SU-DHL-6 (cell line): Measurements from ENCODE around the gene CALCOCO2.

Source experiments
- EZH2phosphoT487 ChIP-seq: fragments of 200-600 bp; sonication (generic), shearing (Covaris generic); conservative IDR thresholded peaks from 2 replicates; pipeline ENCODE4 v1.6.1; 2018; ENCODE audit warnings: mild to moderate bottlenecking, antibody characterized with exemption, low read length, moderate library complexity, mixed read lengths
- TF ChIP-seq, protein P1 (sequence below): fragments of 200-600 bp; sonication (generic); IDR thresholded peaks from one replicate; pipeline ENCODE4 v1.5.1; 2017; ENCODE audit warnings: antibody characterized with exemption, mild to moderate bottlenecking, low read length, moderate library complexity; ENCODE audit not compliant: insufficient read depth, poor library complexity, severe bottlenecking

DNA sequence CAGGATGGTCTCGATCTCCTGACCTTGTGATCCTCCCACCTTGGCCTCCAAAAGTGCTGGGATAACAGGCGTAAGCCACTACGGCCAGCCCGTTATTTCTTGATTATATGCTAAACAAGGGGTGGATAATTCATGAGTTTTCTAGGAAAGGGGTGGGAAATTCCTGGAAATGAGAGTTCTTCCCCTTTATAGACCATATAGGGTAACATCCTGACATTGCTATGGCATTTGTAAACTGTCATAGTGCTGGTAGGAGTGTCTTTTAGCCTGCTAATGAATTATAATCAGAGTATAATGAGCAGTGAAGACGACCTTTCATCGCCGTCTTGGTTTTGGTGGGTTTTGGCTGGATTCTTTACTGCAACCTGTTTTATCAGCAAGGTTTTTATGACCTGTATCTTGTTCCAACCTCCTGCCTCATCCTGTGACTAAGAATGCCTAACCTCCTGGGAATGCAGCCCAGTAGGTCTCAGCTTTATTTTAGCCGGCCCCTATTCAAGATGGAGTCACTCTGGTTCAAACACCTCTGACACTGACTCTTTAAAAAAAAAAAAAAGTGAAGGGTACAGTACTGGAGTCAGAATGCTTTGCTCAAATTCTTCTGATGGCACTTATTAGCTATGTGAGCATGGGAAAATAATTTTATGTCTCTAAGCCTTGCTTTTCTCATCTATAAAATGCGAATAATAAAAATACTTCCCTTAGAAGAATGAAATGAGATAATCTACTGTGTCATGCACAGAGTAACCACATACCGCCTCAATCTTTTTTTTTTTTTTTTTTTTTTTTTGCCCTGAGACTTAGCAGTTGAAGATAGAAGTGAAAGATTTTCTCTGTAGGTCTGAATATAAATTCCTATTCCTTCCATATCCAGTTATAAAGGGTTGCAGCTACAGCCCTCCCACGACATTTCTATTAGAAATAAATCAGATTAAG, 5.1 kb upstream of the CALCOCO2 start:
- TF ChIP-seq, protein P1, sequence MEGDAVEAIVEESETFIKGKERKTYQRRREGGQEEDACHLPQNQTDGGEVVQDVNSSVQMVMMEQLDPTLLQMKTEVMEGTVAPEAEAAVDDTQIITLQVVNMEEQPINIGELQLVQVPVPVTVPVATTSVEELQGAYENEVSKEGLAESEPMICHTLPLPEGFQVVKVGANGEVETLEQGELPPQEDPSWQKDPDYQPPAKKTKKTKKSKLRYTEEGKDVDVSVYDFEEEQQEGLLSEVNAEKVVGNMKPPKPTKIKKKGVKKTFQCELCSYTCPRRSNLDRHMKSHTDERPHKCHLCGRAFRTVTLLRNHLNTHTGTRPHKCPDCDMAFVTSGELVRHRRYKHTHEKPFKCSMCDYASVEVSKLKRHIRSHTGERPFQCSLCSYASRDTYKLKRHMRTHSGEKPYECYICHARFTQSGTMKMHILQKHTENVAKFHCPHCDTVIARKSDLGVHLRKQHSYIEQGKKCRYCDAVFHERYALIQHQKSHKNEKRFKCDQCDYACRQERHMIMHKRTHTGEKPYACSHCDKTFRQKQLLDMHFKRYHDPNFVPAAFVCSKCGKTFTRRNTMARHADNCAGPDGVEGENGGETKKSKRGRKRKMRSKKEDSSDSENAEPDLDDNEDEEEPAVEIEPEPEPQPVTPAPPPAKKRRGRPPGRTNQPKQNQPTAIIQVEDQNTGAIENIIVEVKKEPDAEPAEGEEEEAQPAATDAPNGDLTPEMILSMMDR, result no peak
- TF ChIP-seq EZH2phosphoT487, result no peak
